ENCODE results near the gene SLC10A7. TPM values are rescaled to one million over a fixed set of nuclear protein-coding genes. Genes with fewer than 3 reads are reported as not detected.

SLC10A7 gene
- total RNA-seq, 2 experiments from 2014 or later = 14.8 to 18.9 TPM

GRCh38 chr4:146407257-146407656 lies 114.5 kb downstream of the SLC10A7 start:
- DNase-seq = no peak
- Mint-ChIP-seq H3K36me3 (ENCODE audit: low read depth) (no peaks in the 10 kb centered on the region), H3K9me3 (no peaks in the 10 kb centered on the region)

GRCh38 chr4:146401274-146401673 lies 120.5 kb downstream of the SLC10A7 start:
- CTCF ChIA-PET = no interaction called here

More at GRCh38 chr4:146407257-146407656, 114.5 kb downstream of the SLC10A7 start:
- Mint-ChIP-seq H3K4me1 (no peaks in the 10 kb centered on the region), H3K27ac (no peak overlapping the region), H3K27me3 (no peaks in the 10 kb centered on the region), H3K4me3 (no peak overlapping the region)
- ChIA-PET CTCF (no interaction called here), POLR2A (no interaction called here)

GRCh38 chr4:146398896-146399445 lies 122.8 kb downstream of the SLC10A7 start:
- no peaks in the 10 kb centered on the region for H3K4me1 Mint-ChIP-seq
- CTCF ChIA-PET = no interaction called here
- H3K27ac Mint-ChIP-seq = no peak overlapping the region

More at GRCh38 chr4:146401274-146401673, 120.5 kb downstream of the SLC10A7 start:
- Mint-ChIP-seq H3K4me1 (no peaks in the 10 kb centered on the region), H3K9me3 (no peaks in the 10 kb centered on the region), H3K36me3 (ENCODE audit: low read depth) (no peaks in the 10 kb centered on the region), H3K27ac (no peak overlapping the region), H3K27me3 (no peaks in the 10 kb centered on the region), H3K4me3 (no peak overlapping the region)
- POLR2A ChIA-PET = no interaction called here
- DNase-seq = no peak

GRCh38 chr4:146398404-146398803 lies 123.3 kb downstream of the SLC10A7 start:
- Mint-ChIP-seq H3K36me3 (ENCODE audit: low read depth) (no peaks in the 10 kb centered on the region), H3K9me3 (no peaks in the 10 kb centered on the region), H3K4me1 (no peaks in the 10 kb centered on the region), H3K27me3 (no peaks in the 10 kb centered on the region), H3K4me3 (no peak overlapping the region), H3K27ac (no peak overlapping the region)
- DNase-seq = no peak
- ChIA-PET POLR2A (no interaction called here), CTCF (no interaction called here)

More at GRCh38 chr4:146398896-146399445, 122.8 kb downstream of the SLC10A7 start:
- Mint-ChIP-seq H3K27me3 (no peaks in the 10 kb centered on the region), H3K9me3 (no peaks in the 10 kb centered on the region), H3K4me3 (no peak overlapping the region), H3K36me3 (ENCODE audit: low read depth) (no peaks in the 10 kb centered on the region)
- POLR2A ChIA-PET = no interaction called here
- no peak for DNase-seq

GRCh38 chr4:146389561-146389960 lies 132.2 kb downstream of the SLC10A7 start:
- ChIA-PET POLR2A (no interaction called here), CTCF (no interaction called here)
- no peak overlapping the region for H3K27ac Mint-ChIP-seq
- no peaks in the 10 kb centered on the region for H3K9me3 Mint-ChIP-seq
- H3K4me3 Mint-ChIP-seq = no peak overlapping the region
- H3K27me3 Mint-ChIP-seq = no peaks in the 10 kb centered on the region
- DNase-seq = no peak
- H3K4me1 Mint-ChIP-seq = no peaks in the 10 kb centered on the region
- no peaks in the 10 kb centered on the region for H3K36me3 Mint-ChIP-seq (ENCODE audit: low read depth)

GRCh38 chr4:146382194-146382593 lies 139.5 kb downstream of the SLC10A7 start:
- Mint-ChIP-seq H3K4me3 (no peak overlapping the region), H3K9me3 (no peaks in the 10 kb centered on the region), H3K27me3 (no peaks in the 10 kb centered on the region), H3K36me3 (ENCODE audit: low read depth) (peaks cover 2% of the 10 kb centered on the region), H3K4me1 (no peaks in the 10 kb centered on the region), H3K27ac (no peak overlapping the region)
- ChIA-PET POLR2A (no interaction called here), CTCF (no interaction called here)
- no peak for DNase-seq

- POLR2A ChIA-PET = no interaction called here
- H3K4me1 Mint-ChIP-seq = no peaks in the 10 kb centered on the region
- H3K27me3 Mint-ChIP-seq = no peaks in the 10 kb centered on the region
- no peak overlapping the region for H3K27ac Mint-ChIP-seq
- H3K9me3 Mint-ChIP-seq = no peaks in the 10 kb centered on the region
- no peak overlapping the region for H3K4me3 Mint-ChIP-seq
- H3K36me3 Mint-ChIP-seq (ENCODE audit: low read depth) = peaks cover 2% of the 10 kb centered on the region
- DNase-seq = no peak
- CTCF ChIA-PET = no interaction called here
Observed at GRCh38 chr4:146381263-146381872, 140.4 kb downstream of the SLC10A7 start.

- CTCF ChIA-PET = no interaction called here
- no peak overlapping the region for H3K27ac Mint-ChIP-seq
- DNase-seq = no peak
- H3K4me3 Mint-ChIP-seq = no peak overlapping the region
- no peaks in the 10 kb centered on the region for H3K4me1 Mint-ChIP-seq
- no peaks in the 10 kb centered on the region for H3K9me3 Mint-ChIP-seq
- no peaks in the 10 kb centered on the region for H3K27me3 Mint-ChIP-seq
- H3K36me3 Mint-ChIP-seq (ENCODE audit: low read depth) = peaks cover 2% of the 10 kb centered on the region
- POLR2A ChIA-PET = no interaction called here
Observed at GRCh38 chr4:146379744-146380143, 142.0 kb downstream of the SLC10A7 start.

- POLR2A ChIA-PET = interaction anchor here (0.6 kb wide), 1 partner anchor 725 kb away, joined by 3 read pairs; no protein-coding TSS in a partner anchor
- no peak overlapping the region for H3K4me3 Mint-ChIP-seq
Observed at GRCh38 chr4:146371812-146372211, 149.9 kb downstream of the SLC10A7 start.

GRCh38 chr4:146370841-146371240 lies 150.9 kb downstream of the SLC10A7 start:
- no peaks in the 10 kb centered on the region for H3K4me1 Mint-ChIP-seq
- ChIA-PET CTCF (no interaction called here), POLR2A (no interaction called here)
- no peaks in the 10 kb centered on the region for H3K36me3 Mint-ChIP-seq (ENCODE audit: low read depth)
- H3K27ac Mint-ChIP-seq = no peak overlapping the region
- no peak for DNase-seq
- no peak overlapping the region for H3K4me3 Mint-ChIP-seq
- H3K9me3 Mint-ChIP-seq = no peaks in the 10 kb centered on the region
- no peaks in the 10 kb centered on the region for H3K27me3 Mint-ChIP-seq

More at GRCh38 chr4:146371812-146372211, 149.9 kb downstream of the SLC10A7 start:
- Mint-ChIP-seq H3K9me3 (no peaks in the 10 kb centered on the region), H3K36me3 (ENCODE audit: low read depth) (no peaks in the 10 kb centered on the region), H3K27ac (no peak overlapping the region), H3K27me3 (no peaks in the 10 kb centered on the region), H3K4me1 (no peaks in the 10 kb centered on the region)
- CTCF ChIA-PET = no interaction called here
- DNase-seq = no peak

- Mint-ChIP-seq H3K36me3 (ENCODE audit: low read depth) (no peaks in the 10 kb centered on the region), H3K9me3 (no peaks in the 10 kb centered on the region), H3K27me3 (no peaks in the 10 kb centered on the region), H3K4me1 (no peaks in the 10 kb centered on the region), H3K4me3 (no peak overlapping the region), H3K27ac (no peak overlapping the region)
- POLR2A ChIA-PET = no interaction called here
- no peak for DNase-seq
- CTCF ChIA-PET = no interaction called here
Observed at GRCh38 chr4:146369446-146369845, 152.3 kb downstream of the SLC10A7 start.

GRCh38 chr4:146368209-146368608 lies 153.5 kb downstream of the SLC10A7 start:
- H3K27me3 Mint-ChIP-seq = no peaks in the 10 kb centered on the region
- no peak overlapping the region for H3K4me3 Mint-ChIP-seq
- POLR2A ChIA-PET = no interaction called here
- H3K36me3 Mint-ChIP-seq (ENCODE audit: low read depth) = no peaks in the 10 kb centered on the region
- CTCF ChIA-PET = interaction anchor here (1.2 kb wide), 1 partner anchor 27 kb away, joined by 3 read pairs; no protein-coding TSS in a partner anchor
- no peaks in the 10 kb centered on the region for H3K4me1 Mint-ChIP-seq
- H3K27ac Mint-ChIP-seq = no peak overlapping the region
- no peak for DNase-seq
- H3K9me3 Mint-ChIP-seq = no peaks in the 10 kb centered on the region

GRCh38 chr4:146367347-146367746 lies 154.4 kb downstream of the SLC10A7 start:
- Mint-ChIP-seq H3K36me3 (ENCODE audit: low read depth) (no peaks in the 10 kb centered on the region), H3K27ac (no peak overlapping the region), H3K4me3 (no peak overlapping the region), H3K27me3 (no peaks in the 10 kb centered on the region), H3K9me3 (peaks cover 2% of the 10 kb centered on the region), H3K4me1 (no peaks in the 10 kb centered on the region)
- CTCF ChIA-PET = interaction anchor here (1.2 kb wide), 1 partner anchor 26 kb away, joined by 3 read pairs; no protein-coding TSS in a partner anchor
- POLR2A ChIA-PET = no interaction called here
- DNase-seq = no peak

- ChIA-PET CTCF (no interaction called here), POLR2A (no interaction called here)
- Mint-ChIP-seq H3K9me3 (peaks cover 5% of the 10 kb centered on the region), H3K27me3 (no peaks in the 10 kb centered on the region), H3K36me3 (ENCODE audit: low read depth) (no peaks in the 10 kb centered on the region), H3K27ac (no peak overlapping the region), H3K4me1 (no peaks in the 10 kb centered on the region), H3K4me3 (no peak overlapping the region)
- DNase-seq = no peak
Observed at GRCh38 chr4:146359771-146360170, 162.0 kb downstream of the SLC10A7 start.
